Spleen (tissue), 11 donors: Measurements from ENCODE around the gene CMTM4. TPM values are rescaled to one million over a fixed set of nuclear protein-coding genes. Genes with fewer than 3 reads are reported as not detected.

Experiments
- DNase-seq: peaks from one replicate; pipeline ENCODE4 v3.0.0-alpha.2; 2020
- H3K27ac ChIP-seq, 8 donors: fragments of 200-600 bp; sonication (generic) in 7 of 8; 1 replicate in 4 of 8; 2 replicates in 4 of 8; pipeline versions ENCODE4 v1.5.0 to v1.8.0; 2016 to 2021; ENCODE audit warnings: inconsistent platforms in 4 of 8, mild to moderate bottlenecking in 4 of 8, moderate library complexity in 1 of 8
- H3K27me3 ChIP-seq, 7 donors: fragments of 200-600 bp; sonication (generic) in 6 of 7; replicated peaks in 1 of 7; 1 replicate in 4 of 7; 2 replicates in 3 of 7; pipeline versions ENCODE4 v1.5.0 to v1.8.0; 2016 to 2021; ENCODE audit warnings: inconsistent platforms in 3 of 7, mild to moderate bottlenecking in 1 of 7
- H3K36me3 ChIP-seq, 6 donors: fragments of 200-600 bp; sonication (generic) in 5 of 6; 1 replicate in 4 of 6; 2 replicates in 2 of 6; pipeline versions ENCODE4 v1.5.0 to v1.8.0; 2016 to 2021; ENCODE audit warnings: inconsistent platforms in 2 of 6
- H3K4me1 ChIP-seq, 6 donors: fragments of 200-600 bp; sonication (generic) in 5 of 6; 1 replicate in 3 of 6; 2 replicates in 3 of 6; pipeline versions ENCODE4 v1.5.0 to v1.8.0; 2016 to 2021; ENCODE audit warnings: inconsistent platforms in 3 of 6
- H3K4me3 ChIP-seq, 8 donors: fragments of 200-600 bp; sonication (generic) in 7 of 8; 1 replicate in 4 of 8; 2 replicates in 4 of 8; pipeline versions ENCODE4 v1.5.0 to v1.8.0; 2016 to 2021; ENCODE audit warnings: inconsistent platforms in 4 of 8, mild to moderate bottlenecking in 4 of 8, moderate library complexity in 2 of 8
- H3K9me3 ChIP-seq, 8 donors: fragments of 200-600 bp; sonication (generic) in 7 of 8; 1 replicate in 4 of 8; 2 replicates in 4 of 8; pipeline versions ENCODE4 v1.5.0 to v1.8.0; 2016 to 2021; ENCODE audit warnings: inconsistent platforms in 4 of 8
- POLR2A ChIP-seq, 3 donors: fragments of 450-650 bp; IDR thresholded peaks; one replicate each; pipeline ENCODE4 v1.5.1; 2017; ENCODE audit warnings: antibody characterized with exemption in 3 of 3, mild to moderate bottlenecking in 1 of 3
- POLR2AphosphoS5 ChIP-seq, 3 donors: sonication (generic); formaldehyde crosslinking; IDR thresholded peaks; one replicate each; pipeline ENCODE4 v1.5.1; 2017; ENCODE audit warnings: antibody characterized with exemption in 3 of 3
- WGBS, 5 donors: extraction: QIAGEN DNeasy Blood & Tissue Kit in 3 of 5; methylation state at CpG; one replicate each; pipeline versions ENCODE4 v1.1.5 to v1.1.7; 2013 to 2018; 5-methylcytosine and 5-hydroxymethylcytosine counted together
- intact Hi-C: fragments of 100-400 bp; cut with DNase I; formaldehyde crosslinking; loops from one replicate; pipeline ENCODE4 v1.15.0; 2023; ENCODE audit warnings: low total_unique reads
- polyA plus RNA-seq, 3 donors: library from polyadenylated mRNA; stranded (reverse); fragments of 200-250 nt; gene quantifications; one replicate each; pipeline ENCODE4 v1.2.1, GENCODE V29; 2013
- total RNA-seq, 7 donors: library from RNA; depleted of rRNA in 3 of 7; stranded (reverse); fragments of >200 nt in 3 of 7; fragmentation: NEBNext Ultra II Directional in 4 of 7; extraction: Animal tissue kit (Norgen Biotek cat#: 25700) in 4 of 7; gene quantifications; one replicate each; pipeline versions ENCODE4 v1.1.0 to v1.2.1, GENCODE V29; 2016 to 2021
- TF ChIP-seq, protein P1 (sequence below), 11 experiments: fragments of 200-600 bp in 7 of 11; fragments of 450-650 bp in 4 of 11; sonication (generic) in 4 of 11; IDR thresholded peaks in 8 of 11; conservative IDR thresholded peaks in 3 of 11; 1 replicate in 7 of 11; 2 replicates in 4 of 11; pipeline versions ENCODE4 v1.4.0 to v1.8.0; 2016 to 2021; ENCODE audit warnings: antibody characterized with exemption in 11 of 11, inconsistent platforms in 4 of 11, mild to moderate bottlenecking in 1 of 11
- donor health status: healthy with polysubstance abuse.
- donor health status: DM: no; HTN: no; CAD: no; lungs with moderate emphysema.
- donor health status: DM: no; HTN: no; CAD: no.
- donor health status: Bipolar disorder and iron deficiency.
- donor health status: healthy.
- donor health status: DM: no; HTN: no; CAD: no.
- donor health status: DM: yes; HTN: yes; CAD: no.

The CMTM4 gene
- total and polyA plus RNA-seq, 10 donors: 0.70 to 10.2 (median 5.7) TPM

DNA sequence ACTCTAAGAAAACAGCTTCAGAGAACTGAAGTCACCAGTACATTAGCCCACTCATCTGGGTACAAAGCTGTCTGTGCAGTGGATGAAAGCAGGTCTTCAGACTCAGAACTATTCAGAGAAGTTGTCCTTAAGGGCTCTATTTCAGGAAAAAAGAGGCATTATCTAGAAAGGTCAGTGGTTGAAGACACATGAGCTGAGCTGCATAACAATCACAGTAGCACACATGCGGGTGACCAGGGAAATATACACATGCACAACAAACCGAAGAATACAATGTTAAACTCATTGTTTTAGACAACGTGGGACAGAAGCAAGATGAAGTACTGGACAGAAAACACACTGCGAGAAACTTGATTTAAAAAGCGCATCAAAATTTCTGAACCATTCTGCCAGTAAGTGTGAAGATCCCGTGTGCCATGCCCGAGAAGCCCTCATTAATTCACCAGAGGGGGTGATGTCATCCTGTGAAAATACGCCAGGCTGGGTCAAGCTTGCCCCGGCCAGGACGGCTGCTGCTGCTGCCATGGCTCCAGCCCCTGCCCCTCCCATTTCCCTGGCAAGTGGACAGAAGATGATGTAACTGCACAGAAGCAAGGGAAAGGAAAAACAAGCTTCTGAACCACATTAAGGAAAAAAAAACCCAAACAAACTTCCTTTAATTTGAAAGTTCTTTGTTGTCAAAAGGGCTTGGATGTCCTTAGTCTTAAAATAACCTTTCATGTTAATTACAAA, 44.8 kb upstream of the CMTM4 start:
- no peaks in the 10 kb centered on the region for H3K27me3 ChIP-seq
- peak overlapping the region; percentile 53 to 85 (median 76) for H3K27ac ChIP-seq
- TF ChIP-seq POLR2AphosphoS5 (IDR thresholded peaks at IDR 0.05) (peak; percentile 64 to 72 (median 69)), POLR2A (IDR thresholded peaks at IDR 0.05) (no peak)
- no peak overlapping the region for H3K4me3 ChIP-seq
- H3K9me3 ChIP-seq: no peaks in the 10 kb centered on the region
- H3K4me1 ChIP-seq: peaks cover 20 to 93% (median 44%) of the 10 kb centered on the region in 6 donors
- H3K36me3 ChIP-seq: peaks cover 0 to 100% (median 75%) of the 10 kb centered on the region in 6 donors
- intact Hi-C loops: no loop called here
- WGBS, 5 donors: 47 to 74% (median 54%) methylated on average over 10 of the region's 10 CpGs
- DNase-seq: no peak

DNA sequence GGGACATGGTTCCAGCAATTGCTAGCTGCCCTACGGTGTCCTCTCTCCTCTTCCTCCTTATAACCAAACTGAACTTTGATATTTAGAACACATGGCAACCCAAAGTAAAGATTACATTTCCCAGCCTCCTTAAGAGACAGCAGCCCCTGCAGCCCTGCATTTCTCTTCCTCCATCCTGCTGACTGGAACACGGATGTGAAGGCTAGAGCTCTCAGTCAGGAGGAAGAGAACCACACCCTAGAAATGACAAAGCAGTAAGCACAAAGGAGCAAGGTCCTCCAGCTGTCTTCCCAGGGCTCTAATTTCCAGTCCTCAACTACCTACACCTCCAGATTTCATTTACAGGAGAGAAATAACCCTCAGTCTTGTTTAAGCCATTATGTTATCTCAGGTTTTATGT, 44.0 kb upstream of the CMTM4 start:
- H3K27me3 ChIP-seq: no peaks in the 10 kb centered on the region
- no peak for DNase-seq
- H3K4me1 ChIP-seq: peaks cover 20 to 85% (median 38%) of the 10 kb centered on the region in 6 donors
- no peak overlapping the region for H3K4me3 ChIP-seq
- H3K36me3 ChIP-seq: peaks cover 0 to 100% (median 76%) of the 10 kb centered on the region in 6 donors
- H3K27ac ChIP-seq: peak overlapping the region; percentile 53 to 85 (median 76)
- intact Hi-C loops: no loop called here
- WGBS, 5 donors: 36 to 79% (median 57%) methylated on average over 2 of the region's 2 CpGs
- H3K9me3 ChIP-seq: no peaks in the 10 kb centered on the region
- TF ChIP-seq POLR2A (IDR thresholded peaks at IDR 0.05) (no peak), POLR2AphosphoS5 (IDR thresholded peaks at IDR 0.05) (peak in 1 of 3 donors; percentile 57)
- TF ChIP-seq, protein P1, sequence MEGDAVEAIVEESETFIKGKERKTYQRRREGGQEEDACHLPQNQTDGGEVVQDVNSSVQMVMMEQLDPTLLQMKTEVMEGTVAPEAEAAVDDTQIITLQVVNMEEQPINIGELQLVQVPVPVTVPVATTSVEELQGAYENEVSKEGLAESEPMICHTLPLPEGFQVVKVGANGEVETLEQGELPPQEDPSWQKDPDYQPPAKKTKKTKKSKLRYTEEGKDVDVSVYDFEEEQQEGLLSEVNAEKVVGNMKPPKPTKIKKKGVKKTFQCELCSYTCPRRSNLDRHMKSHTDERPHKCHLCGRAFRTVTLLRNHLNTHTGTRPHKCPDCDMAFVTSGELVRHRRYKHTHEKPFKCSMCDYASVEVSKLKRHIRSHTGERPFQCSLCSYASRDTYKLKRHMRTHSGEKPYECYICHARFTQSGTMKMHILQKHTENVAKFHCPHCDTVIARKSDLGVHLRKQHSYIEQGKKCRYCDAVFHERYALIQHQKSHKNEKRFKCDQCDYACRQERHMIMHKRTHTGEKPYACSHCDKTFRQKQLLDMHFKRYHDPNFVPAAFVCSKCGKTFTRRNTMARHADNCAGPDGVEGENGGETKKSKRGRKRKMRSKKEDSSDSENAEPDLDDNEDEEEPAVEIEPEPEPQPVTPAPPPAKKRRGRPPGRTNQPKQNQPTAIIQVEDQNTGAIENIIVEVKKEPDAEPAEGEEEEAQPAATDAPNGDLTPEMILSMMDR (IDR thresholded peaks at IDR 0.05 in 8 of 11, conservative IDR thresholded peaks at IDR 0.05 in 3 of 11): no peak

DNA sequence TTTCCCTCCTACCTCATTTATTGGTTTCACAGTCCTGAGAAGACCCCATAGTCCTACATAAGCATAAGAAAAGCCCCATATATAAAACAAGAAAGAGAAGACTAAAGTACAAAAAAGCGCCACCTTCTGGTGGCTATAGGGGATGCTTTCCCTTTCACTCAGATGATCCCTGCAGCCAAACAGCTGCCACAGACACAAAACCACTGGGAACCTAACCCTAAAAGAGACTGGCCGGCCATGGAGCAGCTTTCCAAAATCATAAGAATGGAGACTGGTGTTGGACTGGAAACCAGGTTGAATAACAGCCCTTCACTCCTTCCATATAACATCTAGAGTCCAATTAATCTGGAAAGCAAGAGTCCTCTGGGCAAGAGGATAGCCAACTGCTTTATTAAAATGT, 43.5 kb upstream of the CMTM4 start:
- Histone ChIP-seq H3K27ac (peak overlapping the region; percentile 23 to 85 (median 76)), H3K4me3 (no peak overlapping the region), H3K4me1 (peaks cover 20 to 80% (median 36%) of the 10 kb centered on the region in 6 donors), H3K27me3 (no peaks in the 10 kb centered on the region), H3K36me3 (peaks cover 3 to 100% (median 77%) of the 10 kb centered on the region in 6 donors), H3K9me3 (no peaks in the 10 kb centered on the region)
- intact Hi-C loops: no loop called here
- no peak for TF ChIP-seq POLR2AphosphoS5 (IDR thresholded peaks at IDR 0.05)
- TF ChIP-seq, protein P1 (IDR thresholded peaks at IDR 0.05 in 8 of 11, conservative IDR thresholded peaks at IDR 0.05 in 3 of 11): peak in 10 of 11 experiments; percentile 33 to 81 (median 60)
- DNase-seq: no peak
- 43 to 62% (median 51%) methylated on average over 2 of the region's 2 CpGs for WGBS, 5 donors

DNA sequence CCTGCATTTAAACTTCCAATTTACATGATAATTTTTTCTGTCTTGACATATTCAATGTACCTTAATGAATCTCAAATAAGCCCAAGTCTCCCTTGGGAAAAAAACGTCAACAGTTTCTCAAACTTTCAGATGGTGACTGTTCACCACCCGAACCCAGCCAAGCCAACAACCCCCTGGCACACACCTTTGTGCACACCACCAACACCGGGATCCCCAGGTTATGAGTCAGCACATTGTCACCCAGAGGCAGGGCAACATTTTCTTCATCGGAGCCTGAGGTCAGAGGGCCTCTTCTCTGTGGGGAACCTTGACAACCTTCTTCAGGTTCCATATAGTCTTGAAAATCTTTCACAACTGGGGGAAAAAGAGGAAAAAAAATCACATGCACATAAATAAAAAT, 39.3 kb upstream of the CMTM4 start:
- no peak overlapping the region for H3K27ac ChIP-seq
- no peak for DNase-seq
- intact Hi-C loops: loop anchor here (10.0 kb wide), 1 partner anchor 129 kb away; no protein-coding TSS in a partner anchor
- TF ChIP-seq POLR2AphosphoS5 (IDR thresholded peaks at IDR 0.05): no peak
- TF ChIP-seq POLR2A (IDR thresholded peaks at IDR 0.05): no peak
- TF ChIP-seq, protein P1 (IDR thresholded peaks at IDR 0.05 in 8 of 11, conservative IDR thresholded peaks at IDR 0.05 in 3 of 11): no peak
- H3K4me1 ChIP-seq: peaks cover 5 to 40% (median 16%) of the 10 kb centered on the region in 6 donors
- WGBS, 5 donors: 85 to 91% (median 89%) methylated on average over 4 of the region's 4 CpGs
- peaks cover 12 to 100% (median 84%) of the 10 kb centered on the region in 6 donors for H3K36me3 ChIP-seq
- H3K27me3 ChIP-seq: no peaks in the 10 kb centered on the region
- no peak overlapping the region for H3K4me3 ChIP-seq
- H3K9me3 ChIP-seq: no peaks in the 10 kb centered on the region
